GM21825 (cell line): ENCODE measurements around the gene XRCC4.

Source experiments
- ATAC-seq: cut with Tn5 transposase; IDR thresholded peaks from one replicate; pipeline ENCODE4 v1.9.1; 2021; ENCODE audit warnings: mild to moderate bottlenecking, moderate library complexity; ENCODE audit not compliant: unreplicated experiment

XRCC4 gene

DNA sequence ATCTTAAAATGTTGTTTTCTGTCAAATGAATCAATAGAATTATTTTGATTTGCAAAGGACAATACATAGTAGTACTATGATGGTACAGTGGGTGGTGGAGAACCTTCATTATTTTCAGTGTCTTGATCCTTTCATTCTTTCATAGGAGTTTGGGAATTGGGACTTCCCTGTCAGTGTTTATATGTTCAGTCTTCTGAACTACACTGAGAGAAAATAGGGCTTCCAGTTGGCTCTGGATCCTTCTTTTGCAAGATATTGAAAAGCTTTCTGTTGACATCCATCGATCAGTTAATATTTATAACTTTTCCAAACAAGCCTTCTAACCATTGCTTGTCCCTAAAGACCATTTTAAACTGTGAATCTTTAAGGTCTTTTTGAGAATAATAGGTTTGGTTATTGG is 94.7 kb downstream of the XRCC4 start:
- ATAC-seq, result no peak

DNA sequence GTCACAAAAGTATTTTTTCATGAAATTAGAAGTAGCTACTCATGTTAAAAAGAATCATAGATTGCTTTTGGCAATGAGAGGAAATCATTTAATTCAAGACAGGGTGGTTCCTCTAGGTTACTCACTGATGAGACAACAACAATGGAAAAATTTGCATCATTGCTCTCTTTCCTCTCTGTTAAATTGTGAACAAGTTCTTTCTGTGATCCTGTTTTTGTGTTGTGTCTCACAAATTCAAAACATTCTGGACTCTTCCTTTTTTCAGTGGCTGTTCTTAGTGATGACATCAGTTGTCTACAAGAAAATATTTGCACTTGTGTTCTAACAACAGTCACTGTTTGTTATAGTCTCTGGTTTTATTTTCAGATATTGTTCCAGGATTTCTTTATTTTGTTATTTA is 95.3 kb downstream of the XRCC4 start:
- ATAC-seq, result no peak

DNA sequence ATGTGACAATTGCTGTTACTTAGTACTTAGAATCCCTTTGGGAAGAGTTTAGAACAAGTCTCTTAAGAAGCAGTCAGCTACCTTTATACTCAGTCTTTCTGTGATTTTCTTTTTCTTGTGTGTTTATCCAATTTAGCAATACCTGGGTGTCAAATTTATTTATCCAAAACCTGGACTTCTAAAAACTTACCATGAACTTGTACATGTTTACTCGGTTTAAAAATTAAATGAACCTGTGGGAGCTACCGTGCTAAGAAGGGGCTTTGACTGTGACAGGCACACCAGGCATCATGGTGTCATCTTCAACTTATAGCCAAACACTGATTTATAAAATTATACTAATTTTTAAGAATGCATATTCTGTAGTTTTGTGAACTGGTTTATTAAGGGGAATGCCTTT is 96.5 kb downstream of the XRCC4 start:
- ATAC-seq, result no peak

DNA sequence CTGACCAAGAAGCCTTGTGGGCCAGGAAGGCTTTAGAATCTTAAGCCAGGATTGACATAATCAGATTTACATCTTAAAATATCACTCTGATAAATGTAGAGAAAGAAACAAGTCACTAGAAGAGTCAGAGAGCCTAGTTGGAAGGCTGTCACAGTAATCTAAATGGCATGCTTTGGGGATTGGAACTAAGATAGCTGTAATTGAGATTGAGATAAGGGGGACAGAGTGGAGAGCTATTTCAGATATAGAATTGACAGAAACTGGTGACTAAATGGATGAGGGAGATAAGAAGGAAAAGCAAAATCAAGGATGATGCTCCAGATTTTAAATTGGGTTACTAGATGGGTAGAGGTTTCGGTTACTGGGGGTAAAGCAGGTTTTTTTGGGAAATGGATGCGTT is 100.5 kb downstream of the XRCC4 start:
- no peak for ATAC-seq

DNA sequence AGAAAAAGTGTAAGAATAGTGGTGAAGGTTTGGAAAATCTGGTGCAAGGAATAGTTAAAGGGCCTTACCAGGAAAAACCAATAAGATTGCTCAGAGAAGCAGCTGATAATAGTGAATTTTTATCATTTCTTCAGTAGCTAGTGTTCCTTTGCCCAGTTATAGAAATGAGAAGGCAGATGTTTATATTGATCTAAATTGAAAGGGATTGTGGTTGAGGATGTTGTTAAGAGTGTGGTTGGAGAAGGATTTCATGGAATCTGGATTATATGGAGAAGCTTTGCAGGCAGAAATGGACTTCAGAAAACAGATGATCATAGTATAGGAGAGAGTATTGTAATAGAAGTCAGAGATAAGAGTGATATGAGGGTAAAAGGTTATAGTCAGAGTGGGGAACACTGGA is 102.6 kb downstream of the XRCC4 start:
- ATAC-seq, result no peak

DNA sequence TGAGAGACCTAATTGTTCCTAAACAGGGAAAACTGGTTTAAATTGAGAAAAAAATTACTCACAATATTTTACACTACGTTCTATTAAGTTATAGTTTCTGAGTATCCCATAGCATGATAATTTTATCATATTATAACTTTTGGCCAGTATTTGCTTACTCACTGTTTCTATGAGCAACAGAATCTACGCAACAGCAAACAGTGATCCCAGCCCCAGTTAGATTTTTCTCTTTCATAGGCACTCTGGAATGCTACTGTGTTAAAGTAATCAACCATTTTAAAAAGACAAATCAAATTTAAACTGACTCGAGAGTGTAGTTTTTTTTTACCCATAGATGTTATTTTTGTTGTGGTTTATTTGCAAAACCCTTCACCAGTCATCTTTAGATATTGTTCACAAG is 107.2 kb downstream of the XRCC4 start:
- ATAC-seq, result no peak

DNA sequence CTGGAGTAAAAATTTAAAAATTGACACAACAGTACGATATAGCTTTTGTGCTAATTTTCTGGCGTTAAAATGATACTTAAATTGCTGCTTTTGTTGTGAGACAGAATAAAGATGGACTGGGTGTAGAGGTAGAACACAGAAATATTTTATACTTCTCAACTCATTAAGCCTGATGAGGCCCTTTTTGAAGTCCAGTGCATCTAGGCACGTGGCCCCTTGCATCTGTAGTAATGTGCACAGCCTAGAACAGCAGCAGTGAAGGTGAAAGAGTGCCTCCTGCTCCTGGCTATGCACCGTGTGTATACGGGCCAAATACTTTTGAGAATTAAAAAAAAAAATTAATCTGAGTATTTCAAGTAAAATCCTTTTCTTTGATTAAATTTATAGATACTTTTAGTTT is 115.6 kb downstream of the XRCC4 start:
- no peak for ATAC-seq

DNA sequence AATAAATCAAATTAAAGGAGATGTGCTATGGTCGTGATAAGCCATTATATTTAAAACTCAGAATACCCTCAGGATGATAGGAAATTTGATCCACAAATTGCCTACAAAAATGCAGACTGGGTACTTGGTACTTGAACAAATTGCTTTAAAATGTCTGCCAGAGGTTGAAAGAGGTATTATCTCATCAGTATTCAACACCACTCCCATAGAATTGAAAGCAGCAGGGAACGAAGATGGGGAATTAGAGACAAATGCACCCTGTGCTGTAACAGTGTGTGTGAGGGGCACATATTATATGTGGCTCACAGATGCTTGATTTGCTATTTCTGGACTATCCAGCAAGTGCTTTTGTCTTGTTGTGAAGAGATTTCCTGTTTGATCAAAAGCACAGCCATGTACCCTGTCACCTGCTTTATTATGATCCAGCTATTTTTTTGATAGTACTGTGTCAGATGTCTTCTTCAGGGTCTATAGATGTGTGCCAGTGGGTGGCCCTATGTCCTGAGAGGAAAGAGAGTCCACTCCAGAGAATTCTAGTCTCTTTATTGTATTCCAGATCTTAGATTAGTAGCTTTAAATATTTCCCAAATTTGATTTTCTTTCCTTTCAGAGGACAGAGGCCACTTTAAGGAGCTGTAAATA is 120.1 kb downstream of the XRCC4 start:
- no peak for ATAC-seq

DNA sequence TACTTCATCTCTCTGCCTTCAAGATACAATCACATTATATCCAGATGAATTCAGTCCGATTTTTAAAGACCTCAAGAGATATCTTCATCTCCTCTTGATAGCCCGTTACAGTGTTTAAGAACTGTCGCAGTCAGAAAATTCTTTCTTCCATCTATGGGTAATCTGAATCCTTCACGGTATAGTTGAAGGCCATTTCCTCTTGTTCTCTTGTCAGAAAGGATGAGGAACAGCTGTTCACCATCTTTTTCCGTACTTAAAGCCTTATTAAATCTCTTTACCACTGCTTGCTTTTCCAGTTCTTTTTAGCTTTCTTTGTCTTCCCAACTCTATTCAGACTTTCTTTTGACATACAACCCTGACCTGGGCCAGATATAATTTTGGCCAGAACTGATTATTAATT is 121.8 kb downstream of the XRCC4 start:
- ATAC-seq, result no peak

DNA sequence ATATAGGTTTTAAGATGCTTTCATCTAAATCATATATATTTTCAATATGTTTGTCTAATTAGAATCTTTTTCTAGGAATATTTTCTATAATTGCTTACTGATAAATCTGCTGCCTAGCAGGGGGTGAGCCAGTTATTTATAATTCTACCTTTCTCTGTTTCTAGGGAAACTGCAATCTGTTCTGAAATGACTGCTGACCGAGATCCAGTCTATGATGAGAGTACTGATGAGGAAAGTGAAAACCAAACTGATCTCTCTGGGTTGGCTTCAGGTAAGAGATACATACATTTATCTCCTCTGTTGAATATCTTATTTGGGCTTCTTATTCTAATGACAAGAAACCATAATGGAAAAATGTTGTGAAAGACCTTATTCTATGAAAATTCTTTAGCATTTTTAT is 127.3 kb downstream of the XRCC4 start:
- no peak for ATAC-seq

DNA sequence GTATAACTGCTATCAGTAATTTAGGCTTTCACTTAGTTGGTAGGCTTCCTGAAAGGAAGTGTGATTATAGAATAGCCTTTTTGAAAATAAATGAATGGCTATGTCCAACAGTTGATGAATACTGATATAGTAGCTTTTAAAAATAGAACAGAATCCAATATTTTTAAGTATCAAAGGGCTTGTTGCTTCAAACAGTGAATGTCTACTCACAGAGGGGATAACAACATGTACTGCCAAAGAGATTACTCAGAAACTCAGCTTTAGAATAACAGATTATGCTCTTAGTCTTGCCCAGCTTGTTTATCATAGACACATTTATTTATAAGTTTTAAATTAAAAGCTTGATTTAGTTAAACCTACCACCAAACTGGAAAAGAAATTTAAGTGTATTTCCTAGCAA is 132.6 kb downstream of the XRCC4 start:
- no peak for ATAC-seq

DNA sequence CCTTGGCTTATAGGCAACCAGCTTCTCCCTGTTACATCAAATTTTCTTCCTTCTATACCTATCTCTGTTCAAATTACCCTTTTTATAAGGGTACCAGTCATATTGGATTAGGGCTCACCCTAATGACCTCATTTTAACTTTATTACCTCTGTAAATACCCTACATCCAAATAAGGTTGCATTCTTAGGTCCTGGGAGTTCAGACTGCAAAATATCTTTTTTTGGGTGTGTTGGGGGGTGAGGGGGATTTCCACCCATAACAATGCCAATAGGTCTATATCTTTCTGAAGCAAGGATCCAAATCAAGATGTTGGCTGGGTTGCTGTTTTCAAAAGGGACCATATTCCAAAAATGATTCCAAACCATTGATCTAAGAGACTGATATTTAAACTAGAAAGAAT is 141.7 kb downstream of the XRCC4 start:
- no peak for ATAC-seq

DNA sequence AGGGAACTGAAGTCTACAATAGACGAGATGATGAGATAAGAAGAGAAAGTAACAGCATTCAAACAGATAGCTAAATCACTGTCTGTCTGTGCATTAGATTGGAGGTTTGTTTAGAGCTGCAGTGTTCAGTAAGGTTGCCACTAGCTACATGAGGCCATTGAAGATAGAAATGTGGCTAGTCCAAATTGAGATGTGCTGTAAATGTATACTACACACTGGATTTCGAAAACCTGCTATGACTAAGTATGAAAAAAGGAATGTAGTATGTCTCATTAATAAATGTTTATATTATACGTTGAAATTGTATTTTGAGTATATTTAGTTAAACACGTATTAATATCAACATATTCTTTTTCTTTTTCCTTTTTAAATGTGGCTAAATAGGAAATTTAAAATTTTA is 142.1 kb downstream of the XRCC4 start:
- no peak for ATAC-seq

DNA sequence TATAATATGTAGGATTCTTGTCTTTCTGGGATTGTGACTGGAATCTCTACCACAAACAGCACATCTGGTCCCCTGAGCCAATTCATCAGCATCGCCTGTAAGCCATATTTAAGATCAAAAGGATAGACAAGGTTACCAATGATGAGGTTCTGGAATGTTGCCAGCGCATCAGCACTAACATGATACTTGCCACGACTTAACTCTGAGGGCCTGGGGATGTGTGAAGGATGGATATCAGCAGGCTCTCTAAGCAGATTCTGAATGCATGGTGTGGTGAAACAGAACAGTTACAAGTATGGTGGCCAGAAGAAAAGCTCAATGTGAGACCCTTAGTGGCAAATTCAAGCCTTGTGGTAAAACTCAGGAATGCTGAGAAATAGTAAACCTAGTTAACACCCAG is 143.0 kb downstream of the XRCC4 start:
- ATAC-seq, result no peak

DNA sequence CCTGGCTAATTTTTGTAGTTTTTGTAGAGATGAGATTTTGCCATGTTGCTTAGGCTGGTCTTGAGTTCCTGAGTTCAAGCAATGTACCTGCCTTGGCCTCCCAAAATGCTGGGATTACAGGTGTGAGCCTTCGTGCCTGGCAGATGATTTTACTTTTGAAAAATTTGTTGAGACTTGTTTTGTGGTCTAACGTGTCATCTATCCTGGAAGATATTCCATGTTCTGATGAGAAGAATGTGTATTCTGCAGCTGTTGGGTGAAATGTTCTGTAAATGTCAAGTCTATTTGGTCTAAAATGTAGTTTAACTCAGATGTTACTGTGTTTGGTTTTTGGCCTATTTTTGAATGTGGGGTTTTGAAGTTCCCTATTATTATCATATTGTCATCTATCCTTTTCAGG is 145.6 kb downstream of the XRCC4 start:
- no peak for ATAC-seq

DNA sequence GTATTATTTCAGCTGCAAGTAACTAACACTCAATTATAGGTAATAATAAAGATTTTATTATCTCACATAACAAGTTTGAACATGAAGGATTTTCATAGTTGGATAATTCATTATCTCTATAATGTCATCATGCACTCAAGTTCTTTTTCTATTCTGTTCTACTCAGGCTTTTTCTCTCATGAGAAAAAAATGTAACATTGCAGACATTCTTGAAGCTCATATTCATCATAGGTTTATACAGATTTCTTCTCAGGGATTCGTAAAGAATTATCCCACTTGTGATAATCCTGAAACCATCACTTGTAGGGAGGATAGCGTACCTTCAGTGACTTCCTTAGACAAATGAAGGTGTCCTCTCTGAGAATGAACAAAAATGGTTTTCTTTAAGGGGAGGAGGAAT is 150.3 kb downstream of the XRCC4 start:
- ATAC-seq, result no peak

DNA sequence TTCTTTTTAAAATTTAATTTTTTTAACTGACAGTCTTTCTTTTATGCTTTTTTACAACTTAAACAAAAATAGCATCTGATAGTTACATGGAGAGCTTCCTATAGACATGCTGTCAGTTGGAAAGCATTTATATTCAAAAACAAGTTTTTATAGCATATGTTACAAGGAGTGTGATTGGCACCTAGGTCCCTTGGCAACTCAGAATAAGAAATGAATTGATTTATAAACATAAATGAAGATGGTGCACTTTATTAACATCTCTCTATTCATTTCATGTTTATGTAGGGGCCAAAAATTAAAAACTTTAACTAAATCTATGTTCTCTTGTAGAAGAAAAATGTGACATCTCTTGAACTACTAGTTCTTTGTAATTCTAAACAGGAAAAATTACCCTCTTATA is 153.2 kb downstream of the XRCC4 start:
- no peak for ATAC-seq

DNA sequence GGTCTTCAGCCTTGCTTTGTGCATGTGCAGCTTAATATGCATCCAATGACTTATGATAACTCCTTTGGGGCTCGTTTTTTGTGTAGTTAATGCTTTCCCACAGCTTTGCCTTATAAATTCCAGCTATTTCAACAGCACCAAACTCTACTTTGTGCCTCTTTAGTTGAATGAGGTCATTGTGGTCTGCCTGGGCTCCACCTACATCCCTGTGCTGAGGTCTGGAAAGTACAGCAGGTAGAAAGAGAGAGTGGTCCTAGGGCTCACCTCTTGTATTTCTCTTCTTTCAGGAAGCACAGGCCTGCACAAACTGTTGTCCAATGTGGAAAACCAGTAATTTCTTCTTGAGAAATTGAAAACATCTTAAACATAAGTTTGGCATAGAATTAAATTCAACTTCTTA is 167.2 kb downstream of the XRCC4 start:
- no peak for ATAC-seq

DNA sequence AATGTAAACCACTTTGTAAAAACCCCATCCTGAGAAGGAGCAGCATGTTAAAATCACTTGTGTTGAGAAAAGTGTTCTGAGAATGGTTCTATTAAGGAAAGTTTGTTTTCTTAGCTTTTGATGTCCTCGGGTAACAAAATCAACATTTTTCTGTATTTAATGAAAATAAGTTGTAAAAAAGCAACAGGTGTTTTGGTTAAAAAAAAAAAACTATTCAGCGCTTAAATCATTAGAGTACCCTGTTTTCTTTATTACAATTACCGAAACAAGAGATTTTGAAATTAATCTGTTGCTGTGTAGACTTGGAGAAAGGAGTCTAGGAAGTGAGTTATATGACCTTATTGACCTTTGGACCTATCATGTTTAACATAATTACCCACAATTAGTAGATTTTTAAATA is 167.7 kb downstream of the XRCC4 start:
- ATAC-seq, result no peak

DNA sequence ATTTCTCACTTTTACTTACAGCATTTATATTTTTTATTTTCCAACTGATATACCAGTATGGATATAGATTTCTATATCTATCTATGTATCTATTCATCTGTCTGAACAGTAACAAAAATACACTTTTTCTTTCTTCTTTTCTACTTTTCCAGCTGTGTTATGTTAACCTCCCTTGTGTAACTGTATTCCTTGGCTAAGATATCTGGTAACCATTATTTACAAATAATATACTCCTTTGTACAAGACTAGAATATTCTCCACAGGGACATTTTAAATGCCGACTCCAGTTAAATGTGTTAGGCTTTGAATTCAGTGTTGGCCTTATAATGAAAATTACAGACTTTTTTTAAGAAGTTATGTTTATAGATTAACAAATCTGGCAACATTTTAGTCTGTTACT is 168.7 kb downstream of the XRCC4 start:
- no peak for ATAC-seq

DNA sequence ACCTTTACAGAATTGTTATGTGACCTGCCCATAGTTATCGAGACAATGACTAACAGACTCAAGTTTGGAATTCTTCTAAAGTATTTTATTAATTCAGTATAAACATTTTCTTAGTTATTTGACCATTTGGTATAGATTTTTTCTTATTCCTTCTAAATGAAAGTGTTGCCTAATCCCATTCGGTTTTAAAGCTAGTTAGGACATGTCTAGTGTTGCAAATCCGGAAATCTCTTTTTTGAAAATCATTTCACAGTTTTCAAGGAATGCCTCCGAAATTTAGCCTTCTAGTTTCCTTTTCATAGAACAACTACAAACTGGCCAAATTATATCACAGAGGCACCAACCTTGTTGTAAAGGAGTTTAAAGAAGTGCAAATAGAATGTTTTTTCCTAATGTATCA is 171.8 kb downstream of the XRCC4 start:
- ATAC-seq, result no peak

DNA sequence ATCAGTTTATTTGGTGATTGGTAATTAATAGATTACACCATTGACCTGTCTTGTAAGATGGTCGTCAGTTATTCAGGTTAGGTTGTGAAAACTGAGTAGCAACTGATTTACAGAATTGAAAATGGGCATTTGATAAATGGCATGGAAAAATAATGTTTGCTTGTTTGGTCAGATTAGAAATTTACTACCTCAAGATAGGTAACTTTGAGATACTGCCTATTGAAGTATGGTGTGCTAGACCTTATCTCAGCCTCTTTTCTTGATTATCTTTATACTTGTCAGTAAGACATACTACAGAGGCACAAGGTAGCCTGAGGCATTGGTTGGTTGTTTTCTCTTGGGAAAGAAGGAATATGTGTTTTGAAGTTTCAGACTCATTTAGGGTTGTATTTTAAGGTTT is 174.5 kb downstream of the XRCC4 start:
- no peak for ATAC-seq

DNA sequence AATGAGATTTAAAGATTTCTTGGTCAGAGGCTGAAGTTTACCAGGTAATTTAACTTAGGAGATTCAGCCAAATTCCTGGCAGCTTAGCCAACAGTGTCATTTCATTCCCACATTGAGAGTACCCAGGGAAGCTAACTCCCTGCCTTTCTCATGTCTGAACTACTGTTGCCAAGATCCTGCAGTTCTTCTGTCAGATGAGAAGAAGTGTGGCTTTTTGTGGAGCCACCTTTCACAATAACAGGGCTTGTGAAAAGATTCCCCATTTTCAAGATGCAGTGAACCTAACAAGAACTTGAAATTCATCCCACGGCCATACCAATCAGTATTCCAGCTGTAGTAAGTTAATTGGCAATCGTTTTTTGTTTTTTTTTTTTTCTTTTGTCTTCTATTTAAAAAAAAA is 176.4 kb downstream of the XRCC4 start:
- ATAC-seq, result no peak

DNA sequence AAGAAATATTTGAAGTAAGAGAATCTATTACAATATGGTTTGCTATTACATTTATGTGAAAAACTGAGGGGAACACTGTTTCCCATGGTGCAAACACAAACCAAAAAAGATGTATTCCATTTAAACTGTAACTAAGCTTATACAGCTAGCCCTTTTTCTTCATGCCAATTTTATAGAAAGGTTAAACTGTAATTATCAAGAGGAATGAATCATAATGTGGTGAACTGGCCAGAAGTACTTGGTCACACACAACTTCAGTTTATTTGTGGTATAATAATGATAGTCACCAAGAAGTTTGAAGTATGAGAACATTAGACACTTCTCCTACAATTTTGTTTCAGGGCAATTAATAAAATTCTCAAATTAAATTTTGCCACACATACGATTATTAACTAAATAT is 177.9 kb downstream of the XRCC4 start:
- no peak for ATAC-seq
